HCT116 (cell line): ENCODE data around the gene DMBT1. TPM values are rescaled to one million over a fixed set of nuclear protein-coding genes. Genes with fewer than 3 reads are reported as not detected.

Experiments used
- ATAC-seq: fragments of 200-7000 bp; cut with Tn5 transposase; 2 replicates; pipeline ENCODE4 v1.9.1; 2020; ENCODE audit warnings: mild to moderate bottlenecking, moderate library complexity
- BruUV-seq: library from RNA; stranded (reverse); fragments of 400-500 nt; replicated peaks from 2 replicates; lab custom pipeline; 2021; lab: Mats Ljungman, UMichigan
- CTCF ChIA-PET: fragments of 300-600 bp; sonication (Branson Sonifier 250); formaldehyde crosslinking; loops from one replicate; lab custom pipeline; 2021; ENCODE audit warnings: antibody characterized with exemption; lab: Charles Lee
- POLR2A ChIA-PET: fragments of 300-600, 350-600 bp; sonication (Branson Sonifier 250); formaldehyde crosslinking; loops from one replicate; lab custom pipeline; 2021; ENCODE audit warnings: antibody characterized with exemption; lab: Charles Lee
- RAD21 ChIA-PET, 2 experiments: fragments of 300-600 bp; sonication (Branson Sonifier 250); formaldehyde crosslinking; loops; one replicate each; lab custom pipeline; 2023; ENCODE audit warnings: low total read pairs in 2 of 2; ENCODE audit not compliant: uncharacterized antibody in 2 of 2, unreplicated experiment in 2 of 2, low non-redundant PET in 1 of 2; lab: Charles Lee
- DNase-seq: peaks from one replicate; pipeline ENCODE4 v3.0.0-alpha.2; 2010; ENCODE audit warnings: low read depth, low spot score
- H2AFZ ChIP-seq: fragments of 200-600 bp; shearing (Covaris generic), sonication (generic); 2 replicates; pipeline ENCODE4 v1.6.1; 2017; ENCODE audit warnings: low read depth, mixed run types, mixed read lengths, antibody characterized with exemption, low read length; ENCODE audit not compliant: poor library complexity, severe bottlenecking
- H3K27ac ChIP-seq: 2 replicates; pipeline ENCODE4 v1.5.1; 2012; ENCODE audit warnings: low read depth, low read length
- H3K27me3 ChIP-seq: fragments of 200-600 bp; sonication (generic); 2 replicates; pipeline ENCODE4 v1.6.1; 2016; ENCODE audit warnings: mixed run types, low read length, mixed read lengths; ENCODE audit not compliant: insufficient read depth
- H3K36me3 ChIP-seq, 2 experiments: fragments of 200-500 bp in 1 of 2; fragments of 200-600 bp in 1 of 2; sonication (Bioruptor generic) in 1 of 2; sonication (generic) in 1 of 2; 2 replicates each; pipeline versions ENCODE4 v1.5.1 to v1.6.1; 2014 to 2016; ENCODE audit warnings: low read length in 2 of 2, inconsistent platforms in 1 of 2, mixed read lengths in 1 of 2, mixed run types in 1 of 2; ENCODE audit not compliant: insufficient read depth in 2 of 2, control insufficient read depth in 1 of 2
- H3K4me1 ChIP-seq, 2 experiments: fragments of 200-600 bp in 1 of 2; sonication (generic) in 1 of 2; 2 replicates each; pipeline versions ENCODE4 v1.5.1 to v1.6.1; 2012 to 2017; ENCODE audit warnings: low read length in 2 of 2, inconsistent platforms in 1 of 2, mild to moderate bottlenecking in 1 of 2, mixed read lengths in 1 of 2, mixed run types in 1 of 2, moderate library complexity in 1 of 2; ENCODE audit not compliant: insufficient read depth in 2 of 2, control insufficient read depth in 1 of 2
- H3K4me2 ChIP-seq: fragments of 200-600 bp; sonication (generic); 2 replicates; pipeline ENCODE4 v1.6.1; 2017; ENCODE audit warnings: mixed run types, low read length, mixed read lengths
- H3K4me3 ChIP-seq, 2 experiments: fragments of 200-600 bp in 1 of 2; sonication (generic) in 1 of 2; replicated peaks in 1 of 2; 2 replicates each; pipeline ENCODE4 v1.5.1; 2011 to 2016; ENCODE audit warnings: low read length in 2 of 2, control low read depth in 1 of 2, low read depth in 1 of 2, mild to moderate bottlenecking in 1 of 2, mixed read lengths in 1 of 2, mixed run types in 1 of 2
- H3K79me2 ChIP-seq: fragments of 200-600 bp; sonication (generic); 2 replicates; pipeline ENCODE4 v1.6.1; 2017; ENCODE audit warnings: mild to moderate bottlenecking, mixed run types, low read length, moderate library complexity, mixed read lengths; ENCODE audit not compliant: insufficient read depth
- H3K9ac ChIP-seq: fragments of 200-600 bp; sonication (generic); 2 replicates; pipeline ENCODE4 v1.6.1; 2016; ENCODE audit warnings: low read length, mixed read lengths
- H3K9me2 ChIP-seq: fragments of 200-600 bp; sonication (generic), shearing (Covaris generic); 2 replicates; pipeline ENCODE4 v1.6.1; 2017; ENCODE audit warnings: mixed run types, mild to moderate bottlenecking, moderate library complexity; ENCODE audit not compliant: insufficient read depth
- H3K9me3 ChIP-seq, 2 experiments: fragments of 200-500 bp in 1 of 2; fragments of 200-600 bp in 1 of 2; sonication (Bioruptor generic) in 1 of 2; sonication (generic) in 1 of 2; 2 replicates each; pipeline ENCODE4 v1.6.1; 2014 to 2017; ENCODE audit warnings: low read length in 2 of 2, mixed read lengths in 2 of 2, inconsistent platforms in 1 of 2, low read depth in 1 of 2, mild to moderate bottlenecking in 1 of 2, mixed run types in 1 of 2, moderate library complexity in 1 of 2; ENCODE audit not compliant: control insufficient read depth in 1 of 2, insufficient read depth in 1 of 2
- H4K20me1 ChIP-seq: fragments of 200-600 bp; sonication (generic), shearing (Covaris generic); 2 replicates; pipeline ENCODE4 v1.6.1; 2017; ENCODE audit warnings: mixed run types, mild to moderate bottlenecking, moderate library complexity; ENCODE audit not compliant: insufficient read depth
- ATF3 ChIP-seq: IDR thresholded peaks from 2 replicates; pipeline ENCODE4 v1.6.1; 2012
- CBX3 ChIP-seq: IDR thresholded peaks from 2 replicates; pipeline ENCODE4 v1.6.1; 2012; ENCODE audit warnings: low read depth
- CEBPB ChIP-seq: IDR thresholded peaks from 2 replicates; pipeline ENCODE4 v1.6.1; 2012; ENCODE audit warnings: low read depth
- ELF1 ChIP-seq: IDR thresholded peaks from 2 replicates; pipeline ENCODE4 v1.6.1; 2012; ENCODE audit warnings: low read depth, borderline replicate concordance
- EZH2 ChIP-seq: fragments of 200-600 bp; sonication (generic); IDR thresholded peaks from 2 replicates; pipeline ENCODE4 v1.6.1; 2017; ENCODE audit warnings: antibody characterized with exemption, mixed run types
- EZH2phosphoT487 ChIP-seq: fragments of 200-600 bp; IDR thresholded peaks from 2 replicates; pipeline ENCODE4 v1.6.1; 2018; ENCODE audit warnings: antibody characterized with exemption, borderline replicate concordance
- JUND ChIP-seq: IDR thresholded peaks from 2 replicates; pipeline ENCODE4 v1.6.1; 2012
- POLR2A ChIP-seq: IDR thresholded peaks from 2 replicates; pipeline ENCODE4 v1.7.0; 2011; ENCODE audit warnings: borderline replicate concordance; ENCODE audit not compliant: insufficient read depth, insufficient read length; ENCODE audit errors: extremely low read depth
- SIN3A ChIP-seq: IDR thresholded peaks from 2 replicates; pipeline ENCODE4 v1.6.1; 2012; ENCODE audit warnings: low read depth
- SP1 ChIP-seq: IDR thresholded peaks from 2 replicates; pipeline ENCODE4 v1.6.1; 2012; ENCODE audit warnings: low read depth
- SRF ChIP-seq: IDR thresholded peaks from 2 replicates; pipeline ENCODE4 v1.6.1; 2012; ENCODE audit warnings: low read depth
- TCF7L2 ChIP-seq: IDR thresholded peaks from 2 replicates; pipeline ENCODE4 v1.7.0; 2011; ENCODE audit warnings: borderline replicate concordance, inconsistent platforms; ENCODE audit not compliant: insufficient read depth, insufficient read length; ENCODE audit errors: extremely low read depth
- ZBTB33 ChIP-seq: IDR thresholded peaks from 2 replicates; pipeline ENCODE4 v1.6.1; 2011; ENCODE audit warnings: mild to moderate bottlenecking, low read length, moderate library complexity; ENCODE audit not compliant: insufficient replicate concordance; ENCODE audit errors: extremely low read depth
- ZFX ChIP-seq: fragments of 450-650 bp; IDR thresholded peaks from 2 replicates; pipeline ENCODE4 v1.6.1; 2017
- intact Hi-C: fragments of 100-400 bp; cut with micrococcal nuclease; formaldehyde crosslinking; loops from 2 replicates; pipeline ENCODE4 v1.10.0; 2022
- total RNA-seq: library from RNA; stranded (reverse); gene quantifications from one replicate; pipeline ENCODE4 v1.2.1, GENCODE V29; 2021; ENCODE audit not compliant: unreplicated experiment
- TF ChIP-seq, protein P1 (sequence below): IDR thresholded peaks from 2 replicates; pipeline ENCODE4 v1.6.1; 2012

DMBT1 gene
- total RNA-seq, 1 experiment from 2014 or later: 0.17 TPM

- H3K4me3 ChIP-seq: no peak overlapping the region
- no peaks in the 10 kb centered on the region for H4K20me1 ChIP-seq
- BruUV-seq: no TSS peak
- TF ChIP-seq ZBTB33: no peak
- TF ChIP-seq POLR2A: no peak
- TF ChIP-seq CEBPB: no peak
- TF ChIP-seq JUND: no peak
- TF ChIP-seq ZFX: no peak
- TF ChIP-seq SIN3A: no peak
- no peak for TF ChIP-seq EZH2
- no peak for TF ChIP-seq TCF7L2
- no peak overlapping the region for H2AFZ ChIP-seq
- no peaks in the 10 kb centered on the region for H3K36me3 ChIP-seq
- peaks cover 18% of the 10 kb centered on the region for H3K27me3 ChIP-seq
- H3K79me2 ChIP-seq: no peaks in the 10 kb centered on the region
- H3K4me2 ChIP-seq: no peak overlapping the region
- ChIA-PET RAD21 (no interaction called here), CTCF (no interaction called here), POLR2A (no interaction called here)
- ATAC-seq (no peak), DNase-seq (no peak)
- no peaks in the 10 kb centered on the region for H3K9me3 ChIP-seq
- intact Hi-C loops: no loop called here
- no peak overlapping the region for H3K27ac ChIP-seq
- no peak overlapping the region for H3K9ac ChIP-seq
- no peaks in the 10 kb centered on the region for H3K9me2 ChIP-seq
- no peaks in the 10 kb centered on the region for H3K4me1 ChIP-seq
Measured at GRCh38 chr10:122537545-122537944, 23.0 kb upstream of the DMBT1 start.

DNA sequence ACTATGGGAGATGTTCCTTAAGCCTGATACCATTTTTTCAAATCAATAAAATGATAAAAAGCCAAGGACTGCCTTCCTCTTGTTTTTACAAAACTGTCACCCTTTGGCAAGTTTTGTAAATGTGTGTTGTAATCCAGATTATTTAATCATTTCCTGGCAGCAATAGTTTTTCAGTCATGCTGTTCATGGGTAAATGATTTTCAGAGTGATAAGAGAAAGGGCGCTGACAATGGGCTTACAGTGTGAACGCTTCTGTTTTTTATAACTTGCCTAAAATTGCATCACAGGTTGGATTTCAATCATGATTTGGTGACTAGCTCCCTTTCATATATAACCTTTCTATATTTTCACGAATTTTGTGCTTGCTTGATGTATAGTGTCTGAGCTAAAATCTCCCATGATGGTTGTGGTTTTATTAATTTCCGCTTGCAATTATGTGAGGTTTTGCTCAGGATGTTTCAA is 19.0 kb upstream of the DMBT1 start:
- Histone ChIP-seq H3K27me3 (no peaks in the 10 kb centered on the region), H4K20me1 (no peaks in the 10 kb centered on the region), H3K4me3 (no peak overlapping the region), H3K79me2 (no peaks in the 10 kb centered on the region), H3K9me2 (no peaks in the 10 kb centered on the region), H3K9me3 (no peaks in the 10 kb centered on the region), H2AFZ (no peak overlapping the region), H3K4me2 (no peak overlapping the region), H3K9ac (no peak overlapping the region), H3K4me1 (no peaks in the 10 kb centered on the region), H3K36me3 (no peaks in the 10 kb centered on the region), H3K27ac (no peak overlapping the region)
- intact Hi-C loops: no loop called here
- ATAC-seq (no peak), DNase-seq (no peak)
- TF ChIP-seq, protein P1, sequence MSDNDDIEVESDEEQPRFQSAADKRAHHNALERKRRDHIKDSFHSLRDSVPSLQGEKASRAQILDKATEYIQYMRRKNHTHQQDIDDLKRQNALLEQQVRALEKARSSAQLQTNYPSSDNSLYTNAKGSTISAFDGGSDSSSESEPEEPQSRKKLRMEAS: no peak
- TF ChIP-seq EZH2: no peak
- TF ChIP-seq SP1: no peak
- TF ChIP-seq ELF1: no peak
- TF ChIP-seq CBX3: no peak
- no peak for TF ChIP-seq EZH2phosphoT487
- no peak for TF ChIP-seq ZFX
- no peak for TF ChIP-seq SRF
- TF ChIP-seq POLR2A: no peak
- TF ChIP-seq ATF3: no peak
- RAD21 ChIA-PET: no interaction called here
- CTCF ChIA-PET: interaction anchor here (1.5 kb wide), 1 partner anchor 24 kb away, joined by 4 read pairs; no protein-coding TSS in a partner anchor
- no TSS peak for BruUV-seq
- POLR2A ChIA-PET: no interaction called here
